ENCODE measurements around the gene LONP2.
"Not testable (repeated sequence)": the region's sequence is repeated elsewhere in the genome, so short reads cannot be mapped to it uniquely, and the experiment has no call there.

LONP2 gene

DNA sequence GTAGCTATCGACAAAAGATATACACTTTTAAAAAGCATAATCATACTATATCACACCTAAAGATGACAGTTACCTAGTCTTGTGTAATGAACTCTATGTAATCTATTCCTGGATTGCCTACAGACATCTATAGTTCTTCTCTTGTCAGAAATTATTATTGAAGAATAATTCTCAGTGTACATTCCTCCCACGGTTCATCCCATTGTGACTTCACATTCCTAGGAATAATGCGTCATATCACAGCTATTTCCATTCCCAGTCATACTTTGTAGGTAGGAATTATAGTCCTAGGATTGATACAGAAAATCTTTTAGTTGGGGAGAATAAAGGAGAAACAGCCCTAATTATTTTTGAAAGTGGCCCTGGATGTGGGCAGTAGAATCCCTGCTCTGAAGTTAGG lies 47.2 kb downstream of the LONP2 start:
- DNase-seq (ENCODE audit: low read depth) = no peak

DNA sequence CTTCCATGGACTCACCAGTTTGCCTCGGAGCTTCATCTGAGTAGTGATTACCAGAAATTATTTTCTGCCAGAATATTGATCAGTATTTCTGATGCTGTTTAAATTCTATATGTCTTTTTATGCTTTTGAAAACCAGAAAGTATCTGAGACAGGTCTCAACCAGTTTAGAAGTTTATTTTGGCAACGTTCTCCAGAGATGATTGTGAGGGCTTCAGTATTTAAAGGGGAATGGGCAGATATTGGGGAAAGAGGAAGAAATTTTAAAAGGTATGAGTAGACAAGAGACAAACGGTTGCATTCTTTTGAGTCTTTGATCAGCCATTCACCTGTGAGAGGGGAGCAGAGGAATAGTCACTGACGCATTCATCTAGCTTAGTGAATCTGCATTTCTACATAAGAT lies 47.7 kb downstream of the LONP2 start:
- no peak for DNase-seq (ENCODE audit: low read depth)

DNA sequence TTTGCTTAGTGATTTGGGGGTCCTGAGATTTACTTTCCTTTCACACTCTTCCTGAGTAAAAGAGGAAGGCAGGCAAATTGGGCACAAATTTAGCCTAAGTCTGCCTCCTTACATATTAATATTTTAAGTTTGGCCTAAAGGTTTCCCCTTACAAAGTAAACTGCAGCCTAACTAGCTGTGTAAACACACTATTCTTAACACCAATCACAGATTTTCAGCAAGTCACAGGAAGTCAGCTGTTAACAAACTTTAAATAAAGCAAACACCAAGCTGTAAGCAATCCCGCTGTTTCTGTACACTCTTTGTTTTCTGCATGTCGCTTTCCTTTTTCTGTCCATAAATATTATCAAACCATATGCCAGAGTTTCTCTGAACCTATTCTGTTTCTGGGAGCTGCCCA lies 48.4 kb downstream of the LONP2 start:
- no peak for DNase-seq (ENCODE audit: low read depth)

DNA sequence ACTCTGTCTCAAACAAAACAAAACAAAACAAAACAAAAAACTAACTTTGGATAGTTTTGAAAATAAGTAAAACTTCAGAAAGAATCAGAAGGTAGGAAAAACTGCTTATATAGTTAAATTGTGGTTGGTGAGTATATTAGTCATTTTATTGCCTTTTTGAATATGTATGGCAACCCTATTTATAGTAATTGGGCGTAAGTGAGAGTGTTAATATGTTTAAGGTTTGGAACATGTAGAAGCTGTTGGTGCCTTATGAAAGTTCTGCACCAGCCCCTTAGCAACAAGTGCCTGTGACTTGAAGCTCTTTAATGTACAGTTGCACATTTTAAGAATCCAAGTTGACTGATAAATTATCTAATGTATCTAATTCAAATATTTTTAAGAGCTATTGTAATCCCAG lies 50.6 kb downstream of the LONP2 start:
- no peak for DNase-seq (ENCODE audit: low read depth)

DNA sequence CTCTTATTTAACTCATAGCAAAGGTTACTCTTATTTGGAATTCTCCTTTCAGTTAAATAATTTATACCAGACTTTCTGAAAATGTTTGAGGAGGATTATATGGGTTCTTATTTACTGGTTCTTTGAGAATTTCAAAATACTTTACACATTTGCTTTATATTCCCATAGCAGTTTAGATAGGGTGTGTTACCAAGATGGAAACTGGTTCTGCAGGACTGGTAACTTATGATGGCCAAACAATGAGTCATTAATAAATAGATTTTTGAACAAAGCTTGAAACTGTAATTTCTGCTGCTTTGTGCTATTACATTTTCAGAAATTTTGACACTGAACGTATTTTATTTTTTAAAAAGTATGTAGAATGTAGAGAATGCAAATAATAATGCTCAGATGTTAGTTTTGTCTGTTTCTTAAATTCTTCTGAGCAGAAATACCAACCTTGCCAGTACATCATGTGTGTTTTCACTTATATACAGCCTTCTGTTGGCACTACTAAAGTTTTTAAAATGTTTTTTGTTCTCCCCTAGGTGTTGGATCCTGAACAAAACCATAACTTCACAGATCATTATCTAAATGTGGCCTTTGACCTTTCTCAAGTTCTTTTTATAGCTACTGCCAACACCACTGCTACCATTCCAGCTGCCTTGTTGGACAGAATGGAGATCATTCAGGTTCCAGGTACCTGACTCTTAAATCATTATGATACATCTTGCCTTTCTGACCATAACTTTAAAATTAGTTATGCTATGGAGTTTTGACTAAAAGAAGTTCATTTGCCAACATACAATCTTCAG lies 51.6 kb downstream of the LONP2 start:
- no peak for DNase-seq (ENCODE audit: low read depth)

DNA sequence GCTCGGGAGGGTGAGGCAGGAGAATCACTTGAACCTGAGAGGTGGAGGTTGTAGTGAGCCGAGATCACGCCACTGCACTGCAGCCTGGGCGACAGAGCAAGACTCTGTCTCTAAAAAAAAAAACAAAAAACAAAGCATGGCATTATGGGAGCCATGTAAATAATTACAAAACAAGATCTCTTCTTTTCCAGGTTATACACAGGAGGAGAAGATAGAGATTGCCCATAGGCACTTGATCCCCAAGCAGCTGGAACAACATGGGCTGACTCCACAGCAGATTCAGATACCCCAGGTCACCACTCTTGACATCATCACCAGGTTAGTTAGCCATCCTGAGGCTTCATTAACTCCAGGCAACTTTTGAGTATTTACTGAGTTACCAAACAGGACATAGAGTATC lies 55.4 kb downstream of the LONP2 start:
- no peak for DNase-seq (ENCODE audit: low read depth)

DNA sequence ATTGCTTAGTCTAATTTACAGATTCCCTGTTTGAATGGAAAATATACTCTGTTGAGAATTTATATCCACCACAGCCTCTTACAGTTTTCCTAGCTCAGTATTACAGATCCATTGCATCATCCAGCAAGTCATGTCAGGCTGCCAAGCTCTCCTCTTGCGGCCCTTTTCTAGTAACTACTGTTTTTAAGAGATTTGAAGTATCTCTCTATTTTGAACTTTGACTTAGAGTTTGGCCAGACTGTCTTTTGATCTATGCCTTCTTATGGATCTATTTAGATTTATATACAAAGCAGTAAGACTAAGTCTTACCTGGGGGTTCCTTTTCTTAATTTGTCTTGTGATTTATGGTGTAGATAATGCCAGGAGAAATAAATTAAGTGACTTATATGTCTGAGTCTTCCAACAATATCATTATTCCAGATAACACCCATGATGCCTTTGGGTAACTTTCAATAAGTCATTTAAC lies 56.3 kb downstream of the LONP2 start:
- no peak for DNase-seq (ENCODE audit: low read depth)

DNA sequence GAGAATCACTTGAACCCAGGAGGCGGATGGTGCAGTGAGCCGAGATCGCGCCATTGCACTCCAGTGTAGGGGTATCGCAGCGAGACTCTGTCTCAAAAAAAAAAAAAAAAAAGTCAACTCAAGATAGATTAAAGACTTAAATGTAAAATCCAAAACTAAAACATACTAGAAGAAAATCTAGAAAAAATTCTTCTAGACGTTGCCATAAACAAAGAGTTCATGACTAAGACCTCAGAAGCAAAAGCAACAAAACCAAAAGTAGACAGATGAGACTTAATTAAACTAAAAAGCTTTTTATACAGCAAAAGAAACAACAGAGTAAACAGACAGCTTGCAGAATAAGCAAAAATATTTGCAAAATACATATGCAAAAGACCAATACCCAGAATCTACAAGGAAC lies 64.4 kb downstream of the LONP2 start:
- DNase-seq (ENCODE audit: low read depth) = no peak

DNA sequence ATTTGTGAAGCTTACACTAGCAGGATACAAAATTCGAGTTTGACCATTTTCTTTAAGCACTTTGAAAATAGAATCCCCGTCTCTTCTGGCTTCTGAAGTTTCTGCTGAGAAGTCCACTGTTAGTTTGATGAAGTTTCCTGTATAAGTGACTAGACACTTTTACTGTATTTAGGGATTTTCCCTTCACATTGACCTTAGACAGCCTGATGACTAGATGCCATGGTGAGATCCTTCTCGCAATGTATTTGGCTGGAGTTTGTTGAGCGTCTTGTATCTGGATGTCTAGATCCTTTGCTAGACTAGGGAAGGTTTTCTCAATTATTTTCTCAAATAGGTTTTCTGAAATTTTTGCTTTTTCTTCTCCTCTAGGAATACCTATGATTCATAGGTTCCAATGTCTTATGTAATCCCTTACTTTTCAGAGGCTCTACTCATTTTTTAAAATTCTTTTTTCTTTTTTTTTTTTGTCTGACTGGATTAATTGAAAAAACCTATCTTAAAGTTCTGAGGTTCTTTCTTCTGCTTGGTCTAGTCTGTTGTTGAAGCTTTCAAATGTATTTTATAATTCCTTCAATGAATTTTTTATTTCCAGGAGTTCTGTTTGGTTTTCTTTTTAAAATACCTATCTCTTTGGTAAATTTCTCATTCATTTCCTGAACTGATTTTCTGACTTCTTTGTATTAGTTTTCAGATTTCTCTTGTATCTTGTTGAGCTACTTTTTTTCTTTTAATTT lies 67.0 kb downstream of the LONP2 start:
- DNase-seq (ENCODE audit: low read depth) = no peak

DNA sequence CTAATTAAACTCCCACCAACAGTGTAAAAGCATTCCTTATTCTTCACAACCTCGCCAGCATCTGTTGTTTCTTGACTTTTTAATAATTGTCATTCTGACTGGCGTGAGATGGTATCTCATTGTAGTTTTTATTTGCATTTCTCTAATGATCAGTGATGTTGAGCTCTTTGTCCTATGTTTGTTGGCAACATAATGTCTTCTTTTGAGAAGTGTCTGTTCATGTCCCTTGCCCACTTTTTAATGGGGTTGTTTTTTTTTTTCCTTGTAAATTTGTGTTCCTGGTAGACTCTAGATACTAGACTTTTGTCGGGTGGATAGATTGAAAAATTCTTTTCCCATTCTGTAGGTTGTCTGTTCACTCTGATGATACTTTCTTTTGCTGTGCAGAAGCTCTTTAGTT lies 69.8 kb downstream of the LONP2 start:
- DNase-seq (ENCODE audit: low read depth) = not testable (repeated sequence)

DNA sequence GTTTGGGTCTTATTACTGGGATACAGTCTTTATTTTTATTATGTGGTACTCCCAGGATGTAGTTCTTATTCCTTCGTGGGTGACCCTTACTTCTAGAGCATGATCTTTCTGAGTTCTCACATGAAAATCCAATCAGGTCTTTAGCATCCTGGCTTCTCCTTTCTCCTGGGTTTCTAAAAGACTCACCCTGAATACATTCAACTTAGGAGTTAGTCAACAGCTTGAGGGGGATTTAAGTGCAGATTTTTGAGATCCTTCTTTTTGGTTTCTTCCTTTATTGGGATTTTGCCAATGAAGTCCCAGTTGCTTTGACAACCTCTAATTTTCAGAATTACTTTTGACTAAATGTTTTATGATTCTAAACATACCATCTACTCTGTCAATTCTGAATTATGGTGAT lies 72.9 kb downstream of the LONP2 start:
- no peak for DNase-seq (ENCODE audit: low read depth)

DNA sequence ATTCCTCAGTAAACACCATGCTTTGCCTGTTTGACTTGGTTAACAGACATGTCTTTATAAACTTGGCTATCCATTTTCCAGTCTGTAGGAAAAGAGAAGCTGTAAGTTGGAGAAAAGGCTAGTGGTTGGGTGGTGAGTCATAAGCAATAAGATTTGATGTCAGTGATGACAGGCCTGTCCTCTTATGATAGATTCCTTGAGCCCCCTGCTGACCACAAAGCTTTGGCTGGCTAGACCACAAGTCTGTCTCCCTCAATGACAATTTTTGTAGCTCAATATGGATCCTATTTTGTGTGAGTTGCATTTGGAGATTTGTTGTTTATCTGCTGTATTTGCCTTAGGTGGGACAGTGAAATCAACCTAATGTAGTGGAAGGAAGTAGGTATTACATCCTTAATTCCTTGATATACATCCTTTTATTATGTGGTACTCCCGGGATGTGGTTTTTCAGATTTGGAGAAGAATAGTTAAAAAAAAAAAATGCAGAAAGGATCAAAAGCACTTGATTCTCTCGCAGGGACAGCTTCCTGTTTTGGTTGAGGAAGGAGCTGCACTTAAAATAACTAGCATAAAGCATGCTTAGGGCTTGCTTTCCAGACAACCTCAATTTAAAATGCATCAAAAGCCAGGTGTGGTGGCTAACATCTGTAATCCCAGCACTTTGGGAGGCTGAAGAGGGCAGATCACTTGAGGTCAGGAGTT lies 73.7 kb downstream of the LONP2 start:
- peak; percentile 30 for DNase-seq (ENCODE audit: low read depth)

DNA sequence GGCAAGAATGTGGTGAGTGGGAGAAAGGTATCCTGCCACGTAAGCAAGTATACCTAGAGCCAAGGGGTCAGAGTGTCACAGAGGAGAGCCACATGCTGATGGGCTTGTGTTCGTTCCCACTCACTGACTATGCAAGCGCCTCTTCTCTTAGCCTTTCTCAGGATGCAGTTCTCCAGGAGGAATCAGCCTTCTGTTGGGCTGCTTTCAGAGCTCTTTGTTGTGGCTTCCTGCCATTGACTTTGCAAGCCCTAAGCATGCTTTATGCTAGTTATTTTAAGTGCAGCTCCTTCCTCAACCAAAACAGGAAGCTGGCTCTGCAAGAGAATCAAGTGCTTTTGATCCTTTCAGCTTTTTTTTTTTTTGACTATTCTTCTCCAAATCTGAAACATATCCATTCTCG lies 74.5 kb downstream of the LONP2 start:
- DNase-seq (ENCODE audit: low read depth) = no peak

DNA sequence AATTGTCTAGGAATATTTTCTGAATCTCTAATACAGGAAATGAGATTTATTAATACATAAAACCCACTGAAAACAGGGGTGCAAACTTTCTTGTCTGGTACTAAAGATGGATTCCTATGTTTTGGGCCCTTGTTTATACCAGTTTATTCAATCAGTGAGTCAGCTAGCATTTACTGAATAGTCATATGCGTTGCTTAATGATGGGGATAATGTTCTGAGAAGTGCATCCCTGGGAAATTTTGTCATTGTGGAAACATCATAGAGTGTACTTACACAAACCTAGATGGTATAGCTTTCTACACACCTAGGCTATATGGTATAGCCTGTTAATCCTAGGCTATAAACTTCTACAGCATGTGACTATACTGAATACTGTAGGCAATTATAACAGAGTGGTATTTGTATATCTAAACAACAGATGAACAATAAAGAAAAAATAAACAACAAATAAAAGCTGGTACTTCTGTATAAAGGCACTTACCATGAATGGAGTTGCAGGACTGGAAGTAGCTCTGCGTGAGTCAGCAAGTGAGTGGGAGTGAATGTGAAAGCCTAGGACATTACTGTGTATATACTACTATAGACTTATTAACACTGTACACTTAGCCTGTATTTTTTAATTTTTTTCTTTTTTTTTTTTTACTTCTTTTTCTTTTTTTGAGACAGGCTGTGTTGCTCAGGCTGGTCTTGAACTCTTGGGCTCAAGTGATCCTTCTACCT lies 77.4 kb downstream of the LONP2 start:
- no peak for DNase-seq (ENCODE audit: low read depth)

DNA sequence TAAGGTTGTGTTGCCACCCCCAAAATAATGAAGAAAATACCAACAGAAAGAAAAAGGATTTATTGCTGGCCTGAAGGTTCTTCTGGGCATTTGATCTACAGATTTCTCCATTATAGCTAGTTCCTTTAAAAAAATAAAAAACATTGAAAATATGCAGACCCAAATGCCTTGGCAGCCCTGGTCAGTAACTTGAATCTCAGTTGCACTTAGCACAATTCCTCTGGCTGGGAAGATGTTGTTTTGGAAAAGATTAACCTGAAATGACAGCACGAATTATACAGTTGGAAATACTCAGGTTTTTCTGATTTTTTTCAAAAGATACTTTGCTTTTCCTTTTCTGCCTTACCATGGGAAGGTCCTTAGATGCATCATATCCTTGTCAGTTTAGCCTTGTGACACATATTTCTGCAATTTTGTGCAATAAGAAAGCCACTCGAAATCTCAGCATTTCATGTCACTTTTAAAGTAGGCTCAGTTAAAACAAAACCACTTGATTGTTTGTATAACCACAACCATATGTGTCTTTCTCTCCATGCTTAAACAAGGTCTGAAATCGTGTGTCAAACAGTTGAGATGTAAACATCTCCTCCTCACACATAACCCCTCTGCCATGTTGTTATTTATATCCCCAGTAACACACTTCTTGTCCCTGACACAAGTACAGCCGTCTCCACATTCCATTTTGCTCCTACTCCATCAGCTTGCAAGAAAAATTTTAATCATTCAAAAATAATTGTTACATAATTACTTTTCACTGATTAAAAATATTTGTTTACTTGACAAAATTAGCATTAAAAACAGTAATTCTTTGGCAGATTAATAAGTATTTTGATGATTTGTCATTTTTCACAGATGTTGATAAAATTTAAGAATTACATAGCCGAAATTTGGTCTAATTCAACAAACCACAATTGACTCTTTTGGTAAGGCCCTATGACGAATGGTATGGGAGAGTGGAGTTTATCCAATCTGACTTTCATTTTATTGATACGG lies 80.0 kb downstream of the LONP2 start:
- no peak for DNase-seq (ENCODE audit: low read depth)

DNA sequence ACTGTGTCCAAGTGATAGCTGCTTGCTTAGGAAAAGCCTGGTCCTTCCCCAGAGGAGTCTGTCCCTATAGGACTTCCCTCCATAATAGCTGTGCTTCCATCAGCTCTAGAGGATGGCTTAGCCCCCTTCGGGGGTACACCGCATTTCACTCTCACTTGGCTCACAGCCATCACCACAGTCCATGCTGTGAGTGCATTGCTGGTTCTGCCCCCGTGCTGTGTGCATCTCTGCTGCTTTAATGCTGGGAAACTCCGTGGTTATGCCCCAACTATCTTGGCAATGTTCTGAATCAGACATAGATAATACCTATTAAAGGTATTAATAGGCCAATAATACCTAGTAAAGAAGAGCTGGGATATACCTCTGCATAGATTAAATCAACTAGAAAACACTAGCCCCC lies 82.8 kb downstream of the LONP2 start:
- no peak for DNase-seq (ENCODE audit: low read depth)

DNA sequence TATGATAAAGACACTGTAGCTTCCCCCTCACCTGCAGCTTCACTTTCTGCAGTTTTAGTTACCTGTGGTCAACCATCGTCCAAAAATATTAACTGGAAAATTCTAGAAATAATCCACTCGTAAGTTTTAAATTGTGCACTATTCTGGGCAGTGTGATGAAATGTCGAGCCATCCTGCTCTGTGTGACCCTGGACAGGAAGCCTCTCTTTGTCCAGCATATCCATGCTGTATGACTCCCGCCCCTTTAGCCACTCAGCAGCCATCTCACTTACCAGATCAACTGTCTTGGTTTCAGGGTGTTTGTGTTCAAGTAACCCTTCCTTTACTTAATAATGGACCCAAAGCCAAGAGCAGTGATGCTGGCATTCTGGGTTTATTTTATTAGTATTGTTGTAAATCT lies 85.0 kb downstream of the LONP2 start:
- DNase-seq (ENCODE audit: low read depth) = no peak

DNA sequence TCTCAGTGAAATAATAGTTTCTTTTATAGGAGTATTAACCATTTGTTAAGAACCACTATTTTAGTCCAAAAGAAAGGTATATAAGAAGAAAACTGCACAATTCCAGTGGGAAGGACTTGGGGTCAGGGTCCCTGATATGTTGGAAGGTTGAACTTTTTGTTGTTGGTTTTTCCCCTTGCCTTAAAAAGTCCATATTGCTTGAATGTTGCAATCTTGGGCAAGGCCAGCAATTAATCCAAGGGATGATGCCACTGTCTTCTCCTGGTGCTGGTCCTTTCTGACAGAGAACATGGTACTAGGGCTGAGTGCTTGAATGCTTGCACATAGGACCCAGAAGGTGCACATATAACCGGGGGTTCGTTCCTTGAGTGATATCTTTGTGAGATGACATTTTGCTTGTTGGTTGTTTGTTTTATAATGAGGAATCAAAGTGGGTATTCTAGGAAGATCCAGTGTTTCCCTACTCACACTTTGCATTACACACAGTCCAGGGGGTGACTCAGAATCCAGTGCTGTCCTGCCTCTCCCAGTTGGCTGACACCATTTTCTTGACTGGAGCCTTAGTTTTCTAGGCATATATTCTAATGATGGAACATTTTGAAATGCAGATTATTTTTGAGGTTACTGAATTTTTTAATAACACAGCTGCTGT lies 86.2 kb downstream of the LONP2 start:
- DNase-seq (ENCODE audit: low read depth) = no peak

DNA sequence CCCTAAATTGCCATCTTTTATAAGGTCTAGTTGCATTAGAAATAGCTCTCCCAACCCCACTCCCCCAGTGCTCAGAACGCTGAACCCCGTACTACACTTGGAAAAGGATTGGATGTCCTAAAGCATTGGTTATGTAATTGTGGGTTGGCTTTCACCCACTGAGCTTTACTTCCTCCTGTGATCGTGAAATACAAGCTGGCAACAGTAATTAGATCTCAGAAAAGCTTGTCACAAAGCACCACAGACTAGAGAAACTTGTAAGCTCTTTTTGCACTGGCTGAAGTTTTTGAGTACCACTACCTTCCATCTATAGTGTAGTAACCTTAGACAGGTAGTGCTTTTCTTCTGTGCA lies 86.7 kb downstream of the LONP2 start:
- DNase-seq (ENCODE audit: low read depth) = no peak

DNA sequence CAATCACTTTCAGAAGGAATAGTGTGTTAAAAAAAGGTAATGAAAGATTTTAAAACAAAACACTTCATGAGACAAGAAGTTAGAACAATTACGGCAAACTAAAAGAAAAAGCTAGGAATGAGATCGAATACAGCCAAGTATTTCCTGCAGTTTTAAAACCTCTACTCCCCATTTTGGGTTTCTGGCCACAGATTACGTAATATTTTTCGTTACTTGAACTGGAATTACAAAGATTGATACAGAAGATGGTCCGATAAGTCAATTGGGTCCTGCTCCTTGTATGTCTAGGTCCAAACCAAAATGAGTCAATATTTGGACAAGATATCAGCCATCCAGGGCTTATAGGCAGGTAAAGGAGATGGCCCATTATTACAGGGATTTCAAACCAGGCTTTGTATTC lies 88.9 kb downstream of the LONP2 start:
- no peak for DNase-seq (ENCODE audit: low read depth)

DNA sequence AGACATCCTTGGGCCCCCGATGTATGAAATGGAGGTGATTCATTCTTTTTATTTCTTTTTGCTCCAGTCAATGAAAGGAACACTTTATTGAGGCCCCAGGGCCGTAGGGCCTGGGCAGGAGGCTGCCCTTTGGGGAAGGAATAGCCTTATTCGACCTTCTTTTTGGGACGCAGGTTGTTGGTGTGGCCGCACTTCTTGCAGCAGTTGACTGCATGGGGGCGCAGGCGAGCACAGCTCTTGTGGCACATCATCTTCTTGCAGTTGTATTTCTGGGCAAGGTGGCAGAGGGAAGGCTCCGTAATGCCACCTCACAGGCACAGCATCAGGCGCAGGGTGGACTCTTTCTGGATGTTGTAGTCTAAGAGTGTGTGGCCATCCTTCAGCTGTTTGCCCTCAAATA lies 90.2 kb downstream of the LONP2 start:
- DNase-seq (ENCODE audit: low read depth) = no peak

Data from CMK (cell line).